Neuronal stem cell (in vitro differentiated cells): Measurements from ENCODE around the gene ARHGAP24.

Source experiments
- DNase-seq: peaks from one replicate; pipeline ENCODE4 v3.0.0-alpha.2; 2013; ENCODE audit warnings: low spot score
- H2AFZ ChIP-seq: one replicate; pipeline ENCODE4 v1.6.1; 2013; ENCODE audit warnings: mild to moderate bottlenecking, low read length, inconsistent platforms
- H2AK5ac ChIP-seq: 2 replicates; pipeline ENCODE4 v1.6.1; 2013; ENCODE audit warnings: low read depth, mild to moderate bottlenecking, inconsistent platforms, low read length, moderate library complexity, mixed read lengths
- H2BK120ac ChIP-seq: 2 replicates; pipeline ENCODE4 v1.6.1; 2013; ENCODE audit warnings: low read depth, mild to moderate bottlenecking, inconsistent platforms, low read length, moderate library complexity, mixed read lengths
- H2BK12ac ChIP-seq: one replicate; pipeline ENCODE4 v1.6.1; 2013; ENCODE audit warnings: low read length, inconsistent platforms
- H2BK15ac ChIP-seq: 2 replicates; pipeline ENCODE4 v1.6.1; 2013; ENCODE audit warnings: mild to moderate bottlenecking, low read length, inconsistent platforms, mixed read lengths
- H2BK5ac ChIP-seq: one replicate; pipeline ENCODE4 v1.6.1; 2013; ENCODE audit warnings: inconsistent platforms, mild to moderate bottlenecking, low read length, moderate library complexity
- H3K14ac ChIP-seq: one replicate; pipeline ENCODE4 v1.6.1; 2013; ENCODE audit warnings: low read length, inconsistent platforms
- H3K18ac ChIP-seq: 2 replicates; pipeline ENCODE4 v1.6.1; 2013; ENCODE audit warnings: low read length, inconsistent platforms
- H3K23ac ChIP-seq: 2 replicates; pipeline ENCODE4 v1.6.1; 2013; ENCODE audit warnings: low read depth, mild to moderate bottlenecking, mixed read lengths, low read length, inconsistent platforms; ENCODE audit not compliant: poor library complexity
- H3K27ac ChIP-seq: replicated peaks from 3 replicates; pipeline ENCODE4 v1.5.1; 2013; ENCODE audit warnings: low read length, inconsistent platforms
- H3K27me3 ChIP-seq, 3 experiments: 2 replicates each; pipeline ENCODE4 v1.6.1; 2013; ENCODE audit warnings: low read length in 3 of 3, mild to moderate bottlenecking in 2 of 3, inconsistent platforms in 1 of 3, low read depth in 1 of 3, mixed read lengths in 1 of 3, moderate library complexity in 1 of 3; ENCODE audit not compliant: control insufficient read depth in 3 of 3, insufficient read depth in 3 of 3
- H3K36me3 ChIP-seq, 2 donors: replicated peaks in 1 of 2; 2 replicates each; pipeline ENCODE4 v1.6.1; 2013; ENCODE audit warnings: low read length in 2 of 2; ENCODE audit not compliant: control insufficient read depth in 2 of 2, insufficient read depth in 2 of 2
- H3K4ac ChIP-seq: 2 replicates; pipeline ENCODE4 v1.6.1; 2013; ENCODE audit warnings: inconsistent platforms, mild to moderate bottlenecking, low read length, moderate library complexity
- H3K4me1 ChIP-seq, 2 donors: 1 replicate in 1 of 2; 2 replicates in 1 of 2; pipeline ENCODE4 v1.6.1; 2013; ENCODE audit warnings: low read length in 2 of 2, low read depth in 1 of 2; ENCODE audit not compliant: control insufficient read depth in 2 of 2, insufficient read depth in 1 of 2
- H3K4me2 ChIP-seq: one replicate; pipeline ENCODE4 v1.6.1; 2013; ENCODE audit warnings: mild to moderate bottlenecking, low read length, inconsistent platforms; ENCODE audit not compliant: insufficient read depth, poor library complexity, severe bottlenecking
- H3K4me3 ChIP-seq, 2 donors: 2 replicates each; pipeline ENCODE4 v1.5.1; 2013; ENCODE audit warnings: low read length in 2 of 2, mild to moderate bottlenecking in 2 of 2, inconsistent platforms in 1 of 2, moderate library complexity in 1 of 2
- H3K79me1 ChIP-seq: one replicate; pipeline ENCODE4 v1.6.1; 2013; ENCODE audit warnings: low read depth, mild to moderate bottlenecking, inconsistent platforms, low read length, moderate library complexity
- H3K9ac ChIP-seq: one replicate; pipeline ENCODE4 v1.6.1; 2013; ENCODE audit warnings: mild to moderate bottlenecking, low read depth, low read length, inconsistent platforms; ENCODE audit not compliant: poor library complexity
- H3K9me3 ChIP-seq, 2 donors: replicated peaks in 1 of 2; 2 replicates each; pipeline versions ENCODE3 to v1.6.1; 2013; ENCODE audit warnings: low read length in 2 of 2, mild to moderate bottlenecking in 2 of 2, inconsistent platforms in 1 of 2, low read depth in 1 of 2, mixed read lengths in 1 of 2, moderate library complexity in 1 of 2; ENCODE audit not compliant: control insufficient read depth in 2 of 2, insufficient read depth in 1 of 2
- H4K8ac ChIP-seq: one replicate; pipeline ENCODE4 v1.6.1; 2013; ENCODE audit warnings: low read depth, mild to moderate bottlenecking, inconsistent platforms, low read length, moderate library complexity
- H4K91ac ChIP-seq: one replicate; pipeline ENCODE4 v1.6.1; 2013; ENCODE audit warnings: low read length, low read depth, mild to moderate bottlenecking, inconsistent platforms; ENCODE audit not compliant: poor library complexity
- WGBS, 2 donors: extraction: QIAGEN DNeasy Blood & Tissue Kit; methylation state at CpG; one replicate each; pipeline ENCODE4 v1.1.7; 2013; ENCODE audit warnings: missing lambda C conversion rate in 2 of 2, mixed read lengths in 1 of 2; ENCODE audit not compliant: insufficient read length in 2 of 2, insufficient replicate concordance in 1 of 2; ENCODE audit errors: extremely low coverage in 2 of 2; 5-methylcytosine and 5-hydroxymethylcytosine counted together

The ARHGAP24 gene

GRCh38 chr4:85606505-85606904 lies 131.6 kb downstream of the ARHGAP24 start:
- Histone ChIP-seq H3K79me1 (no peaks in the 10 kb centered on the region), H3K4me2 (no peak overlapping the region), H3K4me1 (no peaks in the 10 kb centered on the region), H3K9ac (no peak overlapping the region), H2BK5ac (no peak overlapping the region), H3K4ac (no peak overlapping the region), H3K36me3 (no peaks in the 10 kb centered on the region), H4K91ac (no peak overlapping the region), H2BK12ac (no peak overlapping the region), H3K18ac (no peak overlapping the region), H3K27ac (no peak overlapping the region), H2AK5ac (no peak overlapping the region), H3K27me3 (no peaks in the 10 kb centered on the region), H4K8ac (no peak overlapping the region), H3K4me3 (no peak overlapping the region), H2AFZ (no peak overlapping the region), H3K23ac (no peak overlapping the region), H2BK120ac (no peak overlapping the region), H2BK15ac (no peak overlapping the region), H3K9me3 (no peaks in the 10 kb centered on the region), H3K14ac (no peak overlapping the region)
- DNase-seq: no peak
- no CpG with 5 or more reads among the region's 1 CpG for WGBS, 2 donors

- no peak overlapping the region for H3K4me2 ChIP-seq
- no peaks in the 10 kb centered on the region for H3K9me3 ChIP-seq
- no peak for DNase-seq
- H3K18ac ChIP-seq: no peak overlapping the region
- H3K36me3 ChIP-seq: no peaks in the 10 kb centered on the region
- H2BK5ac ChIP-seq: no peak overlapping the region
- no peak overlapping the region for H2BK120ac ChIP-seq
- H2BK12ac ChIP-seq: no peak overlapping the region
- no peak overlapping the region for H2AK5ac ChIP-seq
- H3K23ac ChIP-seq: no peak overlapping the region
- no peak overlapping the region for H3K9ac ChIP-seq
- H3K4me3 ChIP-seq: no peak overlapping the region
- no peak overlapping the region for H4K91ac ChIP-seq
- H2BK15ac ChIP-seq: no peak overlapping the region
- H2AFZ ChIP-seq: no peak overlapping the region
- no CpG with 5 or more reads among the region's 5 CpGs for WGBS, 2 donors
- H3K14ac ChIP-seq: no peak overlapping the region
- no peak overlapping the region for H3K4ac ChIP-seq
- H3K27me3 ChIP-seq: no peaks in the 10 kb centered on the region
- H3K27ac ChIP-seq: no peak overlapping the region
- no peaks in the 10 kb centered on the region for H3K79me1 ChIP-seq
- H3K4me1 ChIP-seq: no peaks in the 10 kb centered on the region
- H4K8ac ChIP-seq: no peak overlapping the region
These were observed 132.7 kb downstream of the ARHGAP24 start for GRCh38 chr4:85607624-85608023.

DNA sequence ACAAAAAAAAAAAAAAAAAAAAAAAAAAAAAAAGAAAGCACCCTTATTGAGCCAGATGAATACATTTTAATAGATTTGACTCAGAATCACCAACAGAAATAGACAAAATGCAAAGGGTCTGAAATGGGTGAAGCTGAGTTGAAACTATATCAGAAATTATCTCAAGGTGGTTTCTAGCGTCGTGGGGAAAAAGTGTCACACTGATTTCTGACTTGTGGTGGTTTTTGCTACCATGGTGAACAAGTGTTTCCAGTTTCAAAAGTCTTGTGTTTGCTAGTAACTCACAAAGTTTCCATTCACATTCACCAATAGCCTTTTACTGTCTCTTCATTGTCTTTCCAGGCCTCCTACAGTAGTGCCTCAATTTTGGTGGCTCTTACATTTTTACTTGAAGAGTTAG lies 135.5 kb downstream of the ARHGAP24 start:
- Histone ChIP-seq H3K14ac (no peak overlapping the region), H4K91ac (no peak overlapping the region), H3K27me3 (no peaks in the 10 kb centered on the region), H3K4ac (no peak overlapping the region), H3K23ac (no peak overlapping the region), H2AK5ac (no peak overlapping the region), H3K4me2 (no peak overlapping the region), H3K4me1 (no peaks in the 10 kb centered on the region), H2AFZ (no peak overlapping the region), H2BK12ac (no peak overlapping the region), H3K79me1 (no peaks in the 10 kb centered on the region), H3K27ac (no peak overlapping the region), H3K36me3 (no peaks in the 10 kb centered on the region), H4K8ac (no peak overlapping the region), H3K9me3 (no peaks in the 10 kb centered on the region), H3K4me3 (no peak overlapping the region), H2BK5ac (no peak overlapping the region), H2BK120ac (no peak overlapping the region), H3K18ac (no peak overlapping the region), H3K9ac (no peak overlapping the region), H2BK15ac (no peak overlapping the region)
- no CpG with 5 or more reads among the region's 2 CpGs for WGBS, 2 donors
- no peak for DNase-seq

- Histone ChIP-seq H3K27ac (no peak overlapping the region), H3K9me3 (no peaks in the 10 kb centered on the region), H2AK5ac (no peak overlapping the region), H2BK120ac (no peak overlapping the region), H3K4me2 (no peak overlapping the region), H4K8ac (no peak overlapping the region), H2AFZ (no peak overlapping the region), H3K27me3 (no peaks in the 10 kb centered on the region), H3K4me1 (no peaks in the 10 kb centered on the region), H3K14ac (no peak overlapping the region), H3K36me3 (no peaks in the 10 kb centered on the region), H3K18ac (no peak overlapping the region), H2BK12ac (no peak overlapping the region), H2BK5ac (no peak overlapping the region), H3K4ac (no peak overlapping the region), H3K4me3 (no peak overlapping the region), H2BK15ac (no peak overlapping the region), H3K23ac (no peak overlapping the region), H3K9ac (no peak overlapping the region), H3K79me1 (no peaks in the 10 kb centered on the region), H4K91ac (no peak overlapping the region)
- no peak for DNase-seq
These were observed 136.7 kb downstream of the ARHGAP24 start for GRCh38 chr4:85611661-85612060.
